Transverse colon (tissue), 4 donors: ENCODE measurements around the gene EEF1AKMT4. TPM values are rescaled to one million over a fixed set of nuclear protein-coding genes. Genes with fewer than 3 reads are reported as not detected.

Experiments
- DNase-seq: peaks from one replicate; pipeline ENCODE4 v3.0.0-alpha.2; 2019
- H3K27ac ChIP-seq, 4 donors: fragments of 200-600 bp; sonication (generic); 2 replicates each; pipeline ENCODE4 v1.5.1; 2016 to 2018; ENCODE audit warnings: inconsistent platforms in 4 of 4
- H3K27me3 ChIP-seq: fragments of 200-600 bp; sonication (generic); 2 replicates; pipeline ENCODE4 v1.5.1; 2017; ENCODE audit warnings: inconsistent platforms
- H3K36me3 ChIP-seq, 4 donors: fragments of 200-600 bp; sonication (generic); 2 replicates each; pipeline ENCODE4 v1.5.1; 2017 to 2019; ENCODE audit warnings: inconsistent platforms in 4 of 4
- H3K4me1 ChIP-seq, 4 donors: fragments of 200-600 bp; sonication (generic); 2 replicates each; pipeline ENCODE4 v1.5.1; 2017 to 2020; ENCODE audit warnings: inconsistent platforms in 4 of 4
- H3K4me3 ChIP-seq, 4 donors: fragments of 200-600 bp; sonication (generic); 1 replicate in 1 of 4; 2 replicates in 3 of 4; pipeline versions ENCODE4 v1.5.1 to v1.6.1; 2017 to 2019; ENCODE audit warnings: inconsistent platforms in 4 of 4
- H3K9me3 ChIP-seq, 2 donors: fragments of 200-600 bp; sonication (generic); 2 replicates each; pipeline ENCODE4 v1.5.1; 2017 to 2019; ENCODE audit warnings: inconsistent platforms in 2 of 2
- EP300 ChIP-seq: sonication (generic); formaldehyde crosslinking; IDR thresholded peaks from one replicate; pipeline ENCODE4 v1.6.1; 2017; ENCODE audit warnings: antibody characterized with exemption, low read depth
- POLR2A ChIP-seq: fragments of 450-650 bp; IDR thresholded peaks from one replicate; pipeline ENCODE4 v1.6.1; 2016; ENCODE audit warnings: antibody characterized with exemption, mild to moderate bottlenecking, moderate library complexity
- POLR2AphosphoS5 ChIP-seq, 3 donors: sonication (generic); formaldehyde crosslinking; IDR thresholded peaks; one replicate each; pipeline ENCODE4 v1.6.1; 2016; ENCODE audit warnings: antibody characterized with exemption in 3 of 3
- WGBS, 2 donors: methylation state at CpG; one replicate each; pipeline ENCODE4 v1.1.5; 2018; ENCODE audit warnings: low coverage in 1 of 2; 5-methylcytosine and 5-hydroxymethylcytosine counted together
- in situ Hi-C, 4 donors: fragments of 200-750 bp; cut with MboI; loops; one replicate each; pipeline versions ENCODE4 v1.15.0 to v1.15.1; 2017; ENCODE audit warnings: low sequenced_read_pairs in 3 of 4, low pct_ligation_motif_present in 1 of 4, low pct_unique_long_range_greater_than_20kb in 1 of 4
- intact Hi-C: fragments of 100-400 bp; cut with DNase I; formaldehyde crosslinking; loops from one replicate; pipeline ENCODE4 v1.15.1; 2023; ENCODE audit warnings: low total_unique reads
- total RNA-seq, 4 donors: library from RNA; depleted of rRNA; stranded (reverse); fragments of >200 nt; gene quantifications; one replicate each; pipeline ENCODE4 v1.1.0, GENCODE V29; 2016
- TF ChIP-seq, protein P1 (sequence below), 5 experiments: fragments of 200-600 bp in 3 of 5; fragments of 450-650 bp in 2 of 5; sonication (generic) in 3 of 5; IDR thresholded peaks; 1 replicate in 2 of 5; 2 replicates in 3 of 5; pipeline ENCODE4 v1.5.1; 2016 to 2017; ENCODE audit warnings: antibody characterized with exemption in 5 of 5, inconsistent platforms in 3 of 5, mild to moderate bottlenecking in 2 of 5, moderate library complexity in 1 of 5

Gene EEF1AKMT4
- total RNA-seq, 4 donors from 2014 or later, result 4.0 to 7.3 (median 5.9) TPM; not detected in 1

- DNase-seq, result no peak
- intact Hi-C loops, result loop anchor here (10.0 kb wide), 2 partner anchors 85 to 335 kb away; no protein-coding TSS in a partner anchor
- H3K4me3 ChIP-seq, result peak overlapping the region; percentile 11 to 54 (median 30)
These were observed 19.3 kb upstream of the EEF1AKMT4 start for GRCh38 chr3:184230081-184230602.

DNA sequence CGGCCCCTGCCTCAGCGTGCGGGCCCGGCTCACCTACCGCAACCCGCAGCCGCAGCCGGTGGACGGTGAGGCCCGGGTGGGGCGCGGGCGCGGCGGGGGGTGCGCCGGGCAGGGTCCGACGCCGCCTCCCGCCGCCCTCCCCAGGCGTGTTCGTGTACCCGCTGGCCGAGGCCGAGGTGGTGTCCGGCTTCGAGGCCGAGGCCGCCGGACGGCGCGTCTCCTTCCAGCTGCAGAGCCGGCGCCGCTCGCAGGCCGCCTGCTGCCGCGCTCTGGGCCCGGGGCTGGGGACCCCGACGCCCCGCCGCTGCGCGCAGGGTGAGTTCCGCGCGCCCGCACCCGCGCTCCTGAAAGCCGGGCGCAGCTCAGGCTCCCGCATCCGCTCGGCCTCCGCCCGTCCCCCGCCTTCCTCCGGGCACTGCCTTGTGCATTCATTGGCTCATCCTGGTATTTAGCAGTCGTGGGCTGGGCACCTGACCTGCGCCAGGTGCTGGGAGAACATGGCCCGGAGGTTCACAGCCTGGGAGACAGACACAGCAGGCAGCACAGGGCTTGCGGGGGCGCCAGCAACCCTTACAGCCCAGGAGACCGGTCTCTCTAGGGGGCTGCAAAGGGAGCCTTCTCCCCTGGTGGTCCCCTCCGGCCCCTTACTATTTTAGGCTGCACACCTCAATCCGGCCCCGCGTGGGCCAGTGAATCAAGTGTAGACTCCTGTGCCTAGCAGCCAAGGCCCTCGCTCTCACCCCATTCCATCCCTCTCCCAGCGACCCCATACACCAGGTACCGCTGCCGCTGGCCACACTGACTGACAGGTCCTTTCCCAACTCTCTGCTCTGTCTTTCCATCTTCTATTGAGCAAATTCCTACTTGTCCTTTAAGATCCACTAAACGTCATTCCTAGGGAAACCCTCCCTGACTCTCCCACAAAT is 18.6 kb upstream of the EEF1AKMT4 start:
- 5 to 25% methylated on average over 1 to 66 of the region's 79 CpGs for WGBS, 2 donors
- Histone ChIP-seq H3K27ac (no peak overlapping the region), H3K36me3 (no peaks in the 10 kb centered on the region), H3K4me3 (peak overlapping the region in 3 of 4 donors; percentile 21 to 54 (median 39)), H3K9me3 (no peaks in the 10 kb centered on the region), H3K27me3 (peaks cover 76% of the 10 kb centered on the region), H3K4me1 (peaks cover 9 to 23% (median 17%) of the 10 kb centered on the region in 4 donors)
- in situ Hi-C loops, result loop anchor here in 3 of 4 donors (25.0 kb wide), 2 partner anchors 94 to 344 kb away; partner anchors contain the start of genes PARL (in 3 of the 3) and EIF2B5 (in 1 of the 3)
- intact Hi-C loops, result loop anchor here (10.0 kb wide), 2 partner anchors 86 to 336 kb away; no protein-coding TSS in a partner anchor
- TF ChIP-seq, protein P1, sequence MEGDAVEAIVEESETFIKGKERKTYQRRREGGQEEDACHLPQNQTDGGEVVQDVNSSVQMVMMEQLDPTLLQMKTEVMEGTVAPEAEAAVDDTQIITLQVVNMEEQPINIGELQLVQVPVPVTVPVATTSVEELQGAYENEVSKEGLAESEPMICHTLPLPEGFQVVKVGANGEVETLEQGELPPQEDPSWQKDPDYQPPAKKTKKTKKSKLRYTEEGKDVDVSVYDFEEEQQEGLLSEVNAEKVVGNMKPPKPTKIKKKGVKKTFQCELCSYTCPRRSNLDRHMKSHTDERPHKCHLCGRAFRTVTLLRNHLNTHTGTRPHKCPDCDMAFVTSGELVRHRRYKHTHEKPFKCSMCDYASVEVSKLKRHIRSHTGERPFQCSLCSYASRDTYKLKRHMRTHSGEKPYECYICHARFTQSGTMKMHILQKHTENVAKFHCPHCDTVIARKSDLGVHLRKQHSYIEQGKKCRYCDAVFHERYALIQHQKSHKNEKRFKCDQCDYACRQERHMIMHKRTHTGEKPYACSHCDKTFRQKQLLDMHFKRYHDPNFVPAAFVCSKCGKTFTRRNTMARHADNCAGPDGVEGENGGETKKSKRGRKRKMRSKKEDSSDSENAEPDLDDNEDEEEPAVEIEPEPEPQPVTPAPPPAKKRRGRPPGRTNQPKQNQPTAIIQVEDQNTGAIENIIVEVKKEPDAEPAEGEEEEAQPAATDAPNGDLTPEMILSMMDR (IDR thresholded peaks at IDR 0.05), result no peak
- TF ChIP-seq EP300, result no peak
- no peak for TF ChIP-seq POLR2A
- no peak for TF ChIP-seq POLR2AphosphoS5 (IDR thresholded peaks at IDR 0.05)
- DNase-seq, result peak; percentile 33

More at GRCh38 chr3:184230081-184230602, 19.3 kb upstream of the EEF1AKMT4 start:
- no peak for TF ChIP-seq POLR2AphosphoS5 (IDR thresholded peaks at IDR 0.05)
- no peak for TF ChIP-seq EP300
- TF ChIP-seq, protein P1 (IDR thresholded peaks at IDR 0.05), result no peak
- no peak for TF ChIP-seq POLR2A
- peaks cover 84% of the 10 kb centered on the region for H3K27me3 ChIP-seq
- peaks cover 9 to 23% (median 17%) of the 10 kb centered on the region in 4 donors for H3K4me1 ChIP-seq
- WGBS, 2 donors, result 3% methylated on average over 14 of the region's 61 CpGs; no CpG with 5 or more reads in 1 of the 2 donors
- no peak overlapping the region for H3K27ac ChIP-seq
- no peaks in the 10 kb centered on the region for H3K9me3 ChIP-seq
- in situ Hi-C loops, result loop anchor here in 3 of 4 donors (25.0 kb wide), 2 partner anchors 93 to 343 kb away; partner anchors contain the start of genes PARL (in 3 of the 3) and EIF2B5 (in 1 of the 3)
- no peaks in the 10 kb centered on the region for H3K36me3 ChIP-seq

DNA sequence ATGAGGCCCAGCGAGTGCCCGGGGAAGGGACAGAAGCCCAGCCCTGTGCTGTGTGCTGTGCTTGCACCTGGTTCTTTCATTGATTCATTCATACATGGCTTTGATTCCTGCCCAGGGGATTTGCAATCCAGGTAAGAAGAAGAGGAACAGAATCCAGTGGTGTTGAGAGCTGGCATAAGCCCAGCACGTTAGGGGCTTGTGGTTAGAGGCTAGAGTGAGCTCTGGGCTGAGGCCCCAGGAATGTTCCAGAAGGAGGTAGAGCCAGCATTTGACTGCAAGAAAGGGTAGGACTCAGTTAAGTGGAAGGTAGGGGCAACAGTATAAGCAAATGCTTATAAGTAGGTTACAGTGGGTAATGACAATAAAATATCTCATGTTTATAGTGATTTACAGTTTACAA is 17.8 kb upstream of the EEF1AKMT4 start:
- intact Hi-C loops, result loop anchor here (10.0 kb wide), 2 partner anchors 87 to 337 kb away; no protein-coding TSS in a partner anchor
- TF ChIP-seq POLR2AphosphoS5 (IDR thresholded peaks at IDR 0.05), result no peak
- H3K27me3 ChIP-seq, result peaks cover 69% of the 10 kb centered on the region

DNA sequence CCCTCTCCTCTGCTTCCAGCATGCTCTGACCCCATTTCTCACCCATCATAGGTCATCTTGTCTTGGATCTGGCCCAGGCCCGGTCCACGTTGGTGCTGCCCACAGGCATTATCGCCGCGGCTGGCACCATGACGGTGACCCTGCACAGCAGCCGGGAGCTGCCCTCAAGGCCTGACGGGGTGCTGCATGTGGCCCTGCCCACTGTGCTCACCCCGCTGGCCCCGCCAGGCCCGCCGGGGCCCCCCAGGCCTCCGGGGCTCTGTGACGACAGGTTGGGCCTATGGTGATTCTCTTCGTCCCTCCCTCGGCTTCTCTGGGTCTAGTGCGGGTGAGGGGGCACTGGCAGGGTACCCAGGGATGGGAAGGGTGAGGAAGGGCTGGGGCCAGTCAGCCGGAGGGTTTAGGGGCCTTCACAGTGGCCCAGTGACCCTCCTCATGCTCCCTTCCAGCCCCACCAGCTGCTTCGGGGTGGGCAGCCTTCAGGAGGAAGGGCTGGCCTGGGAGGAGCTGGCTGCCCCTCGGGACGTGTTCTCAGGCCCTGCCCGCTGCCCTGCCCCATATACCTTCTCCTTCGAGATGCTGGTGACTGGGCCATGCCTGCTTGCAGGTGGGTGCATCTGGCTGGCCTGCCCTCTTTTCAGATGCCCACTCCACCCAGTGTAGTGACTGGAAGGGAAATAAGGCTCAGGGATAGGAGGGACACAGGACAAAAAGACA is 16.2 kb upstream of the EEF1AKMT4 start:
- no peak for DNase-seq
- H3K27me3 ChIP-seq, result peaks cover 53% of the 10 kb centered on the region
- no peak overlapping the region for H3K27ac ChIP-seq
- in situ Hi-C loops (loop anchor here in 3 of 4 donors (25.0 kb wide), 2 partner anchors 96 to 346 kb away; partner anchors contain the start of genes PARL (in 3 of the 3) and EIF2B5 (in 1 of the 3)), intact Hi-C loops (loop anchor here (10.0 kb wide), 2 partner anchors 88 to 338 kb away; no protein-coding TSS in a partner anchor)
- H3K9me3 ChIP-seq, result no peaks in the 10 kb centered on the region
- TF ChIP-seq EP300, result no peak
- H3K4me1 ChIP-seq, result peaks cover 9 to 23% (median 17%) of the 10 kb centered on the region in 4 donors
- WGBS, 2 donors, result 89% methylated on average over 22 of the region's 23 CpGs; no CpG with 5 or more reads in 1 of the 2 donors
- no peak overlapping the region for H3K4me3 ChIP-seq
- no peaks in the 10 kb centered on the region for H3K36me3 ChIP-seq

More for the DNA sequence above, 17.8 kb upstream of the EEF1AKMT4 start:
- Histone ChIP-seq H3K4me3 (no peak overlapping the region), H3K27ac (no peak overlapping the region), H3K36me3 (no peaks in the 10 kb centered on the region), H3K4me1 (peaks cover 9 to 23% (median 17%) of the 10 kb centered on the region in 4 donors), H3K9me3 (no peaks in the 10 kb centered on the region)
- in situ Hi-C loops, result loop anchor here in 3 of 4 donors (25.0 kb wide), 2 partner anchors 94 to 344 kb away; partner anchors contain the start of genes PARL (in 3 of the 3) and EIF2B5 (in 1 of the 3)
- DNase-seq, result no peak
- 41% methylated on average over 3 of the region's 3 CpGs; no CpG with 5 or more reads in 1 of the 2 donors for WGBS, 2 donors
